WI38 (cell line): ENCODE results near the gene HHLA2.
"Not testable (repeated sequence)": the region's sequence is repeated elsewhere in the genome, so short reads cannot be mapped to it uniquely, and the experiment has no call there.

Experiments
- H3K4me3 ChIP-seq: 2 replicates; pipeline ENCODE4 v1.5.1; 2011; ENCODE audit warnings: low read depth, mild to moderate bottlenecking, control low read depth, low read length
- TF ChIP-seq, protein P1 (sequence below): IDR thresholded peaks from 2 replicates; pipeline ENCODE4 v1.5.1; 2012; ENCODE audit warnings: low read depth, mild to moderate bottlenecking, control low read depth, low read length

Gene HHLA2

GRCh38 chr3:108296239-108296638 lies at the start of gene HHLA2:
Gene HHLA2 (plus strand): TSS chr3:108296548. CDS start chr3:108351814, 55,266 bp downstream.
- TF ChIP-seq, protein P1, sequence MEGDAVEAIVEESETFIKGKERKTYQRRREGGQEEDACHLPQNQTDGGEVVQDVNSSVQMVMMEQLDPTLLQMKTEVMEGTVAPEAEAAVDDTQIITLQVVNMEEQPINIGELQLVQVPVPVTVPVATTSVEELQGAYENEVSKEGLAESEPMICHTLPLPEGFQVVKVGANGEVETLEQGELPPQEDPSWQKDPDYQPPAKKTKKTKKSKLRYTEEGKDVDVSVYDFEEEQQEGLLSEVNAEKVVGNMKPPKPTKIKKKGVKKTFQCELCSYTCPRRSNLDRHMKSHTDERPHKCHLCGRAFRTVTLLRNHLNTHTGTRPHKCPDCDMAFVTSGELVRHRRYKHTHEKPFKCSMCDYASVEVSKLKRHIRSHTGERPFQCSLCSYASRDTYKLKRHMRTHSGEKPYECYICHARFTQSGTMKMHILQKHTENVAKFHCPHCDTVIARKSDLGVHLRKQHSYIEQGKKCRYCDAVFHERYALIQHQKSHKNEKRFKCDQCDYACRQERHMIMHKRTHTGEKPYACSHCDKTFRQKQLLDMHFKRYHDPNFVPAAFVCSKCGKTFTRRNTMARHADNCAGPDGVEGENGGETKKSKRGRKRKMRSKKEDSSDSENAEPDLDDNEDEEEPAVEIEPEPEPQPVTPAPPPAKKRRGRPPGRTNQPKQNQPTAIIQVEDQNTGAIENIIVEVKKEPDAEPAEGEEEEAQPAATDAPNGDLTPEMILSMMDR: no peak
- no peak within 1 kb of the TSS for H3K4me3 ChIP-seq

GRCh38 chr3:108250626-108251025 lies 45.7 kb upstream of the HHLA2 start:
- no peak overlapping the region for H3K4me3 ChIP-seq
- TF ChIP-seq, protein P1: no peak

- TF ChIP-seq, protein P1: no peak
- H3K4me3 ChIP-seq: no peak overlapping the region
Measured at GRCh38 chr3:108251265-108251664, 45.1 kb upstream of the HHLA2 start.

GRCh38 chr3:108251844-108252243 lies 44.5 kb upstream of the HHLA2 start:
- TF ChIP-seq, protein P1: no peak
- H3K4me3 ChIP-seq: no peak overlapping the region

DNA sequence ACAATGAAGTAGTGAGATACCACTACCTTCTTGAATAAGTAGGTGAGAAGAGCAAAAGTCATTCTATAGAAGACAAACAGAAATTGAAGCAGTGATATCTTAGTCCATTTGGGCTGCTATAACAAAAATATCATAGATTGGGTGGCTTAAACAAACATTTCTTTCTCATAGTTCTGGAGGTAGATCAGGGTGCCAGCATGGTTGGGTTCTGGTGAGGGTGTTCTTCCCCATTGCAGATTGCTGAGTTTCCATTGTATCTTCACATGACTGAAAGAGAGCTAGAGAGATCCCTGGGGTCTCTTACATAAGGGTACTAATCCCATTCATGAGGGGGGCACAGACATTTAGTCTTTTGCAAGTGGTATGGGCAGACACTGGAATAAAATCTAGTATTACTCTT lies 41.2 kb upstream of the HHLA2 start:
- TF ChIP-seq, protein P1: no peak
- no peak overlapping the region for H3K4me3 ChIP-seq

DNA sequence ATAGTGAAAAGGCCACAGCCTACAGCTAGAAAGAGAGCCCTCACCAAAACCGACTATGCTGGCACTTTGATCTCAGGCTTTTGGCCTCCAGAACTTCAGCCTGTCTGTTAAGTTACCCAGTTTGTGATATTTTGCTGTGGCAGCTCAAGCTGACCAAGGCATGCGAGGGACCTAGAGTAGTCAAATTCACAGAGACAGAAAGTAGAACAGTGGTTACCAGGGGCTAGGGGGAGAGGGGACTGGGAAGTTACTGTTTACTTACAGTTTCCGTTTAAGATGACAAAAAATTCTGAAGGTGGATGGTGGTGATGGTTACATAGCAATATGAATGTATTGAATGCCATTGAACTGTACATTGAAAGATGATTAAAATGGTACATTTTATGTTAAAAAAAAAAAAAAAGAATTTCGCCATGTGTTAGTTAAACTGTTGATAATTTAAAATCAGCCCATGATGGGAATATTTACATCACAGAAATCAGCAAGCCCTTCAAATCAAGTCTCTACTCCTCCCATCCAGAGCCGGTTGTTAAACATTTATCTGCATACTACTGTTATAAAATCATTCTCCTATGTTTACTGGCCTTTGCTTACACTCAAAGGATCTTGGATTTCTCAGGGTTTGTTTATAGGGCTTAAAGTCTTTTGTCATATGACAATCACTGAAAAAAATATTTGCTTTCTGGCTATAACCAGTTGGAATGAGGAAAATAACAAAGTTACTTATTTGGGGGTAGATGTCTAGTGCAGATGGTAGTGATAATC lies 31.6 kb upstream of the HHLA2 start:
- not testable (repeated sequence) for H3K4me3 ChIP-seq

DNA sequence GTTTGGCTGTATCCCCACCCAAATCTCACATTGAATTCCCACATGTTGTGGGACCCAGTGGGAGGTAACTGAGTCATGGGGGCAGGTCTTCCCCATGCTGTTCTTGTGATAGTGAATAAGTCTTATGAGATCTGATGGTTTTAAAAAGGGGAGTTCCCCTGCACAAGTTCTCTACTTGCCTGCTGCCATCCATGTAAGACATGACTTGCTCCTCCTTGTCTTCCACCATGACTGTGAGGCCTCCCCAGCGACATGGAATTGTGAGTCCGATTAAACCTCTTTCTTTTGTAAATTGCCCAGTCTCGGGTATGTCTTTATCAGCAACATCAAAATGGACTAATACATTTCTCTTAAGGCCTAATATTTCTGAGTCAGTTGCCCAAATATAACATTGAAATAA lies 28.1 kb upstream of the HHLA2 start:
- not testable (repeated sequence) for H3K4me3 ChIP-seq

DNA sequence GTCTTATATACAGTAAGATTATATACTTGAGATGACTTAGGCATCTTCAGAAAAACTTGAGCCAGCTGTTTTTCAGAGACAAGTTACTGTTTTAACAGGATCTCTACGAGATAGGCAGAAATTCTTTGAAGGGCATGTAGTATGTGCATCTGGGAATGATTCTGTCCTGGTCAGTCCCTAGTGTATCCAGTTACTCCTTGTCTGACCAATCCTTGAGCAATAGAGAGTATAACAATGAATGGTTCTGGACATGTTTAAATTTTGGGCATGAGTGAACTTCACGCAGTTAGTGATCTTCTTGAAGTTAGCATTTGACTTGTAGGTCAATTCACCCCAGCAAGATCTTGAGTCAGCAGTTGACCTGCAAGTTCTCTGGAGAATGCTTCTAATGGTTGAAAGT lies 24.7 kb upstream of the HHLA2 start:
- TF ChIP-seq, protein P1: no peak
- no peak overlapping the region for H3K4me3 ChIP-seq

DNA sequence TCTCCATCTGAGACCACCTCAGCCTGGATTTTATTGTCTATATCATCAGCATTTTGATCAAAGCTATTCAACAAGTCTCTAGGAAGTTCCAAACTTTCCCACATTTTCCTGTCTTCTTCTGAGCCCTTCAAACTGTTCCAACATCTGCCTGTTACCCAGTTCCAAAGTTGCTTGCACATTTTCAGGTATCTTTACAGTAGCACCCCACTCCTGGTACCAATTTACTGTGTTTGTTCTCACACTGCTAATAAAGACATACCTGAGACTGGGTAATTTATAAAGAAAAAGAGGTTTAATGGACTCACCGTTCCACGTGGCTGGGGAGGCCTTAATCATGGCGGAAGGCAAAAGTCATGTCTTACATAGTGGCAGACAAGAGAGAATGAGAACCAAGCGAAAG lies 17.3 kb upstream of the HHLA2 start:
- not testable (repeated sequence) for H3K4me3 ChIP-seq
